GM18951 (cell line): Measurements from ENCODE around the gene NCMAP.

Source experiments
- POLR2A ChIP-seq: IDR thresholded peaks from 4 replicates; pipeline ENCODE4 v1.6.1; 2011; ENCODE audit warnings: mild to moderate bottlenecking; ENCODE audit not compliant: insufficient read length, insufficient read depth; ENCODE audit errors: extremely low read depth
- in situ Hi-C: fragments of 300-500 bp; cut with MboI; formaldehyde crosslinking; loops from one replicate; pipeline ENCODE4 v1.12.0; 2022; ENCODE audit warnings: low sequenced_read_pairs, mixed read lengths, inconsistent platforms; ENCODE audit not compliant: unreplicated experiment

NCMAP gene

DNA sequence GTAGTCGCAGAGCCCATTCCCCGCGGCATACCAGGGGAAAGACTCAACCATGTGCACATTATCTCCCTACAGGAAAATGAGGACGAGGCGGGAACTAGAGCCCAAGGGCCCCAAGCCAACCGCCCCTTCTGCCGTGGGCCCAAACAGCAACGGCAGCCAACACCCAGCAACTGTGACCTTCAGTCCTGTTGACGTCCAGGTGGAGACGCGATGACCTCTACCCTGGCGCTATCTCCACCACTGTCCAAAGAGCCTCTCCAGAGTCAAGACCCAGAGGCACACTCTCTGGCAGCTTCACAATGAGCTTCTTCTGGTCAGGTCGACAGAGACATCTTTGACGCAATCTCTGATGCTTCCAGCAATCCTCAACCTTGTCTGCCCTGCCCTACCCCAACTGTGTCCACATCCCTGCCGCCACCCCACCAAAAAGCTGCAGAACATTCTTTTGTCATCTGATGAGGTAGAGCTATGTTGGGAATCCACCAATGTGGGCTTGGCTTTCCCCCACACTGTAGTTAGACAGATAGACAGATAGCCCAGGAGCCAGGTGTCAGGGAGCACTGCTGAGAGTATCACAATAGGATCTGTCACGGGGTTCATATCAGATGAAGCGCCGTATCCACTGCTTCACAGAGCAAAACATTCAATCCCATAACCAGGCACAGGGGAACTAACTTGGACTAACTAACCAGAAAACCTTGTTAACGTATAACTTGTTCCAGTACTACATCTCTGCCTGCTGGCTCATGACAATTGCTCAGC lies 49.8 kb downstream of the NCMAP start:
- in situ Hi-C loops: no loop called here
- no peak for TF ChIP-seq POLR2A

GRCh38 chr1:24606296-24606605 lies 50.4 kb downstream of the NCMAP start:
- no peak for TF ChIP-seq POLR2A
- in situ Hi-C loops: no loop called here

DNA sequence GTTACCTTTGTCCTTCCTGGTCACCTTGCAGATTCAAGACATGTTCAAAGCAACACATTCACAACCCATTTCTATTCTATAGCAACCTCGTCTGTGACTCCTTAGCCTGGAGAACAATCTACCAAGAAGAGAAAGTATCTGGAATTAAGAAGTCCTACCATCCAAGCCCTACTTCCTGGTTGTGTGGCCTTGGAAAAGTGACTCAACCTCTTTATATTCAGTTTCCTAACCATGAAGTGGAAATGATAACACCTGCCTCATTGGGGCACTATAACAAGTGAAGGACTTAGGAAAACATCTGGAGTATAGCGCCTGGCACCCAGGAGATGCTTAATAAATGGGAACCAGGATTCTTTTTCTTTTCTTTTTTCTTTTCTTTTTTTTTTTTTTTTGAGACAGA lies 50.7 kb downstream of the NCMAP start:
- no peak for TF ChIP-seq POLR2A
- in situ Hi-C loops: no loop called here

GRCh38 chr1:24609949-24610517 lies 54.1 kb downstream of the NCMAP start:
- no peak for TF ChIP-seq POLR2A
- in situ Hi-C loops: no loop called here

DNA sequence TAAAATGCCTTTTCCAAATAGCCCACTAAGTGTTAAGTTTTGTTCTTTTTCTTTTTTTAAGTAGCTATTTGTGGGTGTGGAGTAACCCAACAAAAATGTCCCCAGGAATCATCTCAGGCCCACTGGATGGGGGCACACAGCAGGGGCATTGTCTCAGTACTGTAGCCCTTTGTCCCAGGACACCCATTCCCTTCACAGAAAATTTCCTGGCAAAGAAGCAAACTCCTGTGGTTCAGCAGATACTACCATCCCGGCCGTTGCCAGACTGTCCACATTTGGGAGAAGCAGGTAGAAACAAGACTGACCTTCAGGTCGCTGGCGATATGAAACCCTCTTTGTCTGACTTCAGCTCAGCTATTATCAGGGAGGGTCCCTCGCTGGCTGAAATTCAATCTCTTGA lies 63.5 kb downstream of the NCMAP start:
- in situ Hi-C loops: no loop called here
- no peak for TF ChIP-seq POLR2A

DNA sequence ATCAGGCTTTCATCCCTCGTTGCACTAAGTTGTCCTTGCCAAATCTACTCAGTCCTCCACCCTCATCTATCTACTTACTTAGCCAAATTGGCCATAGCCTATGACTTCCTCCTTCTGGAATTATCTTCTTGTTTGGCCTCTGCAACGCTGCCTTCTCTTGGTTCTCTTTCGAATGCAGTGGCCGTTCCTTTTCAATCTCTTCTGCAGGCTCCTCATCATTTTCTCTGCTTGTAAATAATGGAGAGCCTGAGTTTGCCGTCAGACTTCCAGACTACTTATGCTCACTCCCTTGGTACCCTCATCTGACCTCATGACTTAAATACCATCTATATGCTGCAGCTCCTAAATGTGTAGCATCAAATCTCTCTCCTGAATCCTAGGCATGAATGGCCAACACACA lies 64.8 kb downstream of the NCMAP start:
- TF ChIP-seq POLR2A: no peak
- in situ Hi-C loops: no loop called here

DNA sequence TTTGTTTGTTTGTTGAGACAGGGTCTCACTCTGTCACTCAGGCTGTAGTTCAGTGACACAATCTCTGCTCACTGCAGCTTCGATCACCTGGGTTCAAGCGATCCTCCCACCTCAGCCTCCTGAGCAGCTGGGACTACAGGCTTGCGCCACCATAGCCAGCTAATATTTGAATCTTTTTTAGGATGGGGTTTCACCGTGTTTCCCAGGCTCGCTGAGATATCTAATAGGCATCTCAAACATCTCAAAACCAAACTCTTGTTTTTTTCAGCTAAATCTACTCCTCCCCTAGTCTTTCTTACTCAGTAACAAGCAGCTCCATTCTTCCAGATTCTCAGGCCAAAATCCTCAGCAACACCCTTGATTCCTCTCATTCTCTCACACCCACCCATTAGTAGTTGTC lies 65.2 kb downstream of the NCMAP start:
- TF ChIP-seq POLR2A: no peak
- in situ Hi-C loops: no loop called here

GRCh38 chr1:24622218-24622617 lies 66.3 kb downstream of the NCMAP start:
- in situ Hi-C loops: no loop called here
- no peak for TF ChIP-seq POLR2A

GRCh38 chr1:24632832-24633175 lies 76.9 kb downstream of the NCMAP start:
- no peak for TF ChIP-seq POLR2A
- in situ Hi-C loops: no loop called here

- no peak for TF ChIP-seq POLR2A
- in situ Hi-C loops: no loop called here
Measured at GRCh38 chr1:24635195-24635843, 79.4 kb downstream of the NCMAP start.

DNA sequence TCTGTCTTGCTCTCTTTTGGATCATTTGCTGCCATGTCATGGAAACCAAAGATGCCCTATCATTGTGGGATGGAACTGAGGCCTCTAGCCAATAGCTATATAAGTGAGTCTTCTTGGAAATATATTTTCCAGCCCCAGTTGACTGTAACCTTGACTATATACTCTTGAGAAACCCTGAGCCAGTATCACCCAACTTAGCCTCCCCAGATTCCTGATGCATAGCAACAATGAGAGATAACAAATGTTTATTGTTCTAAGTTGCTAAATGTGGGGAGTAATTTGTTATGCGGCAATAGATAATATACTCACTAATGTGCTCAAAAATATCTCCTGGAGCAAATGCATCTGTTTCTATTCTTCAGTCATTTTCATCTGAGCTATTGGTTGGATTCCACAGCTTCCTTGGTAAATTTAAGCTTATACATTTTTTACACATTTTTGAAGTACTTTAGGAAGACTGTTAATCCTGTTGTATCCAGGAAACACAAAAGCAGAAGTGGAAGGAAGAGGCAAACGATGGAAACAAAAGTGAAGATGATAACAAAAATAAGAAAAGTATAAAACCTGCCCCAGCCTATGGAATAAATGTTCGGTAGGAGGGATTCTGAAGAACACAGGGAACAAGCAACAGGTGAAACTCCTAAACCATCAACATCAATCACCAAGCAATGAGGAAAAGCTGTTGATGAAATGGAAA lies 80.9 kb downstream of the NCMAP start:
- in situ Hi-C loops: no loop called here
- no peak for TF ChIP-seq POLR2A

DNA sequence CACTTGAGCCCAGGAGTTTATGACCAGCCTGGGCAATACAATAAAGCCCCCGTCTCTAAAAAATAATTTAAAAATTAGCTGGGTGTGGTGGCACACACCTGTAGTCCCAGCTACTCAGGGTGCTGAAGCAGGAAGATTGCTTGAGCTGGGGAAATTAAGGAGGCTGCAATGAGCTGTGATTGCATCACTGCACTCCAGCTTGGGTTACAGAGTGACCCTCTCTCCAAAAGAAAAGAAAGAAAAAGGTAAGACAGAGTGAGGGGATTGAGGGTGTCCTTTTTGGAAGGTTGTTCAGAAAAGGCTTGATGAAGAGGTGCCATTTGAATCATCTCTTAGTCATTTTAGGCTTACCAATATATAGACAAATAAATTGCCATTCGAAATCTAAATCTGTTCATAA lies 83.2 kb downstream of the NCMAP start:
- in situ Hi-C loops: no loop called here
- no peak for TF ChIP-seq POLR2A

DNA sequence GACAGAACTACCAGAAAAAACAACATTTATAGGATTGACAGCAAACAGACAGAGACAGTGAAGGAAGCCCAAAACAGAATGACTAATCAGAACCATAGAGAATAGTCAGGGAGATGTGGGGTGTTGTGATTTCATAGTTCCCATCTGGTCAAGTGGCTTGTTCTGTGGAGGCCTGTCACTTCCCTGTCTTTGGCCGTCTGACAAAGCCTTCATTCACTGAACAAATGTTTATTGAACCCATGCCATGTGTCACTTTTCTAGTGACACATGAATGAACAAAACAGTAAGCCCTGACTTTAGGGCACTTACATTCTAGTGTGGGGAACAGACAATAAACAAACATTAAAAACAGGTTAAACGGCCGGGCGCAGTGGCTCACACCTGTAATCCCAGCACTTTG lies 84.0 kb downstream of the NCMAP start:
- in situ Hi-C loops: no loop called here

DNA sequence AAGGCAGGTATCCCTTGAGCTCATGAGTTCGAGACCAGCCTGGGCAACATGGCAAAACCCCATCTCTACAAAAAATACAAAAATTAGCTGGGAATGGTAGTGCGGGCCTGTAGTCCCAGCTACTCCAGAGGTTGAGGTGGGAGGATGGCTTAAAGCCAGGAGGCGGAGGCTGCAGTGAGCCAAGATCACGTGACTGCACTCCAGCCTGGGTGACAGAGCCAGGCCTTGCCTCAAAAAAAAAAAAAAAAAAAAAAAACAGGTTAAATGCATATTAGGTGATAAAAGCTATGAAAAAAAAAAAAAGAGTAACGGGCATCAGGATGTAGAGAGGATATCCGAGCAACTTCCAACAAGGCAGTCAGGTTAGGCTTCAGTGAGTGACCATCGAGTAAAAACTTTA lies 84.4 kb downstream of the NCMAP start:
- no peak for TF ChIP-seq POLR2A
- in situ Hi-C loops: no loop called here

More for the DNA sequence above, 84.0 kb downstream of the NCMAP start:
- TF ChIP-seq POLR2A: no peak
